HCT116 (cell line): ENCODE data around the gene GAK. TPM values are rescaled to one million over a fixed set of nuclear protein-coding genes. Genes with fewer than 3 reads are reported as not detected.

ENCODE experiments used
- ATAC-seq: fragments of 200-7000 bp; cut with Tn5 transposase; 2 replicates; pipeline ENCODE4 v1.9.1; 2020; ENCODE audit warnings: mild to moderate bottlenecking, moderate library complexity
- BruUV-seq: library from RNA; stranded (reverse); fragments of 400-500 nt; replicated peaks from 2 replicates; lab custom pipeline; 2021; lab: Mats Ljungman, UMichigan
- CTCF ChIA-PET: fragments of 300-600 bp; sonication (Branson Sonifier 250); formaldehyde crosslinking; loops from one replicate; lab custom pipeline; 2021; ENCODE audit warnings: antibody characterized with exemption; lab: Charles Lee
- POLR2A ChIA-PET: fragments of 300-600, 350-600 bp; sonication (Branson Sonifier 250); formaldehyde crosslinking; loops from one replicate; lab custom pipeline; 2021; ENCODE audit warnings: antibody characterized with exemption; lab: Charles Lee
- RAD21 ChIA-PET, 2 experiments: fragments of 300-600 bp; sonication (Branson Sonifier 250); formaldehyde crosslinking; loops; one replicate each; lab custom pipeline; 2023; ENCODE audit warnings: low total read pairs in 2 of 2; ENCODE audit not compliant: uncharacterized antibody in 2 of 2, unreplicated experiment in 2 of 2, low non-redundant PET in 1 of 2; lab: Charles Lee
- DNase-seq: peaks from one replicate; pipeline ENCODE4 v3.0.0-alpha.2; 2010; ENCODE audit warnings: low read depth, low spot score
- H2AFZ ChIP-seq: fragments of 200-600 bp; shearing (Covaris generic), sonication (generic); 2 replicates; pipeline ENCODE4 v1.6.1; 2017; ENCODE audit warnings: low read depth, mixed run types, mixed read lengths, antibody characterized with exemption, low read length; ENCODE audit not compliant: poor library complexity, severe bottlenecking
- H3K27ac ChIP-seq: 2 replicates; pipeline ENCODE4 v1.5.1; 2012; ENCODE audit warnings: low read depth, low read length
- H3K27me3 ChIP-seq: fragments of 200-600 bp; sonication (generic); 2 replicates; pipeline ENCODE4 v1.6.1; 2016; ENCODE audit warnings: mixed run types, low read length, mixed read lengths; ENCODE audit not compliant: insufficient read depth
- H3K36me3 ChIP-seq, 2 experiments: fragments of 200-500 bp in 1 of 2; fragments of 200-600 bp in 1 of 2; sonication (Bioruptor generic) in 1 of 2; sonication (generic) in 1 of 2; 2 replicates each; pipeline versions ENCODE4 v1.5.1 to v1.6.1; 2014 to 2016; ENCODE audit warnings: low read length in 2 of 2, inconsistent platforms in 1 of 2, mixed read lengths in 1 of 2, mixed run types in 1 of 2; ENCODE audit not compliant: insufficient read depth in 2 of 2, control insufficient read depth in 1 of 2
- H3K4me1 ChIP-seq, 2 experiments: fragments of 200-600 bp in 1 of 2; sonication (generic) in 1 of 2; 2 replicates each; pipeline versions ENCODE4 v1.5.1 to v1.6.1; 2012 to 2017; ENCODE audit warnings: low read length in 2 of 2, inconsistent platforms in 1 of 2, mild to moderate bottlenecking in 1 of 2, mixed read lengths in 1 of 2, mixed run types in 1 of 2, moderate library complexity in 1 of 2; ENCODE audit not compliant: insufficient read depth in 2 of 2, control insufficient read depth in 1 of 2
- H3K4me2 ChIP-seq: fragments of 200-600 bp; sonication (generic); 2 replicates; pipeline ENCODE4 v1.6.1; 2017; ENCODE audit warnings: mixed run types, low read length, mixed read lengths
- H3K4me3 ChIP-seq, 2 experiments: fragments of 200-600 bp in 1 of 2; sonication (generic) in 1 of 2; replicated peaks in 1 of 2; 2 replicates each; pipeline ENCODE4 v1.5.1; 2011 to 2016; ENCODE audit warnings: low read length in 2 of 2, control low read depth in 1 of 2, low read depth in 1 of 2, mild to moderate bottlenecking in 1 of 2, mixed read lengths in 1 of 2, mixed run types in 1 of 2
- H3K79me2 ChIP-seq: fragments of 200-600 bp; sonication (generic); 2 replicates; pipeline ENCODE4 v1.6.1; 2017; ENCODE audit warnings: mild to moderate bottlenecking, mixed run types, low read length, moderate library complexity, mixed read lengths; ENCODE audit not compliant: insufficient read depth
- H3K9ac ChIP-seq: fragments of 200-600 bp; sonication (generic); 2 replicates; pipeline ENCODE4 v1.6.1; 2016; ENCODE audit warnings: low read length, mixed read lengths
- H3K9me2 ChIP-seq: fragments of 200-600 bp; sonication (generic), shearing (Covaris generic); 2 replicates; pipeline ENCODE4 v1.6.1; 2017; ENCODE audit warnings: mixed run types, mild to moderate bottlenecking, moderate library complexity; ENCODE audit not compliant: insufficient read depth
- H3K9me3 ChIP-seq, 2 experiments: fragments of 200-500 bp in 1 of 2; fragments of 200-600 bp in 1 of 2; sonication (Bioruptor generic) in 1 of 2; sonication (generic) in 1 of 2; 2 replicates each; pipeline ENCODE4 v1.6.1; 2014 to 2017; ENCODE audit warnings: low read length in 2 of 2, mixed read lengths in 2 of 2, inconsistent platforms in 1 of 2, low read depth in 1 of 2, mild to moderate bottlenecking in 1 of 2, mixed run types in 1 of 2, moderate library complexity in 1 of 2; ENCODE audit not compliant: control insufficient read depth in 1 of 2, insufficient read depth in 1 of 2
- H4K20me1 ChIP-seq: fragments of 200-600 bp; sonication (generic), shearing (Covaris generic); 2 replicates; pipeline ENCODE4 v1.6.1; 2017; ENCODE audit warnings: mixed run types, mild to moderate bottlenecking, moderate library complexity; ENCODE audit not compliant: insufficient read depth
- ATF3 ChIP-seq: IDR thresholded peaks from 2 replicates; pipeline ENCODE4 v1.6.1; 2012
- CEBPB ChIP-seq: IDR thresholded peaks from 2 replicates; pipeline ENCODE4 v1.6.1; 2012; ENCODE audit warnings: low read depth
- CTCF ChIP-seq, 3 experiments: fragments of 200-600 bp in 1 of 3; sonication (generic) in 1 of 3; IDR thresholded peaks in 2 of 3; conservative IDR thresholded peaks in 1 of 3; 2 replicates each; pipeline ENCODE4 v1.5.1; 2012 to 2017; ENCODE audit warnings: low read depth in 2 of 3, low read length in 2 of 3, antibody characterized with exemption in 1 of 3, borderline replicate concordance in 1 of 3, control low read depth in 1 of 3, mild to moderate bottlenecking in 1 of 3, mixed read lengths in 1 of 3, mixed run types in 1 of 3, moderate library complexity in 1 of 3; ENCODE audit not compliant: insufficient read depth in 1 of 3
- EGR1 ChIP-seq: IDR thresholded peaks from 2 replicates; pipeline ENCODE4 v1.6.1; 2012; ENCODE audit warnings: low read depth
- EZH2 ChIP-seq: fragments of 200-600 bp; sonication (generic); IDR thresholded peaks from 2 replicates; pipeline ENCODE4 v1.6.1; 2017; ENCODE audit warnings: antibody characterized with exemption, mixed run types
- FOSL1 ChIP-seq: IDR thresholded peaks from 2 replicates; pipeline ENCODE4 v1.6.1; 2012; ENCODE audit warnings: low read depth
- POLR2A ChIP-seq: IDR thresholded peaks from 2 replicates; pipeline ENCODE4 v1.7.0; 2011; ENCODE audit warnings: borderline replicate concordance; ENCODE audit not compliant: insufficient read depth, insufficient read length; ENCODE audit errors: extremely low read depth
- RAD21 ChIP-seq: IDR thresholded peaks from 2 replicates; pipeline ENCODE4 v1.6.1; 2012; ENCODE audit warnings: low read depth, mild to moderate bottlenecking
- REST ChIP-seq: IDR thresholded peaks from 2 replicates; pipeline ENCODE4 v1.6.1; 2012; ENCODE audit warnings: low read depth
- SP1 ChIP-seq: IDR thresholded peaks from 2 replicates; pipeline ENCODE4 v1.6.1; 2012; ENCODE audit warnings: low read depth
- SRF ChIP-seq: IDR thresholded peaks from 2 replicates; pipeline ENCODE4 v1.6.1; 2012; ENCODE audit warnings: low read depth
- TCF7L2 ChIP-seq: IDR thresholded peaks from 2 replicates; pipeline ENCODE4 v1.7.0; 2011; ENCODE audit warnings: borderline replicate concordance, inconsistent platforms; ENCODE audit not compliant: insufficient read depth, insufficient read length; ENCODE audit errors: extremely low read depth
- ZBTB33 ChIP-seq: IDR thresholded peaks from 2 replicates; pipeline ENCODE4 v1.6.1; 2011; ENCODE audit warnings: mild to moderate bottlenecking, low read length, moderate library complexity; ENCODE audit not compliant: insufficient replicate concordance; ENCODE audit errors: extremely low read depth
- ZFX ChIP-seq: fragments of 450-650 bp; IDR thresholded peaks from 2 replicates; pipeline ENCODE4 v1.6.1; 2017
- ZNF274 ChIP-seq: fragments of 200-500 bp; sonication (Bioruptor generic); IDR thresholded peaks from 2 replicates; pipeline ENCODE4 v1.6.1; 2014; ENCODE audit warnings: mild to moderate bottlenecking, low read depth, low read length, inconsistent platforms
- intact Hi-C: fragments of 100-400 bp; cut with micrococcal nuclease; formaldehyde crosslinking; loops from 2 replicates; pipeline ENCODE4 v1.10.0; 2022
- total RNA-seq: library from RNA; stranded (reverse); gene quantifications from one replicate; pipeline ENCODE4 v1.2.1, GENCODE V29; 2021; ENCODE audit not compliant: unreplicated experiment

GAK gene
- total RNA-seq, 1 experiment from 2014 or later = 123 TPM

- ChIA-PET POLR2A (no interaction called here), RAD21 (no interaction called here), CTCF (no interaction called here)
- H3K9me3 ChIP-seq = no peaks in the 10 kb centered on the region
- H2AFZ ChIP-seq = no peak overlapping the region
- TF ChIP-seq SRF = no peak
- no peak for TF ChIP-seq ATF3
- TF ChIP-seq EGR1 = no peak
- TF ChIP-seq RAD21 = no peak
- no peak for TF ChIP-seq FOSL1
- TF ChIP-seq ZNF274 = no peak
- TF ChIP-seq ZBTB33 = no peak
- no peak for TF ChIP-seq CEBPB
- TF ChIP-seq TCF7L2 = no peak
- TF ChIP-seq ZFX = no peak
- no peak for TF ChIP-seq EZH2
- TF ChIP-seq SP1 = no peak
- TF ChIP-seq POLR2A = no peak
- TF ChIP-seq CTCF (IDR thresholded peaks at IDR 0.05 in 2 of 3, conservative IDR thresholded peaks at IDR 0.05 in 1 of 3; ENCODE audit: borderline replicate concordance in 1 of 3, insufficient read depth in 1 of 3, low read depth in 2 of 3, low read length in 2 of 3) = no peak
- no peak for TF ChIP-seq REST
- H3K9me2 ChIP-seq = no peaks in the 10 kb centered on the region
- no peaks in the 10 kb centered on the region for H3K79me2 ChIP-seq
- peaks cover 9 to 13% of the 10 kb centered on the region in 2 experiments; a peak in 3 of 4 replicates for H3K36me3 ChIP-seq
- H3K27me3 ChIP-seq = no peaks in the 10 kb centered on the region
- ATAC-seq (no peak), DNase-seq (no peak)
- no TSS peak for BruUV-seq
- no peak overlapping the region for H3K4me2 ChIP-seq
- H4K20me1 ChIP-seq = no peaks in the 10 kb centered on the region
- no peak overlapping the region for H3K27ac ChIP-seq
- no peak overlapping the region for H3K9ac ChIP-seq
- H3K4me1 ChIP-seq = no peaks in the 10 kb centered on the region
- H3K4me3 ChIP-seq = no peak overlapping the region
- intact Hi-C loops = no loop called here
Observed at GRCh38 chr4:880684-881405, 51.3 kb downstream of the GAK start.
